ENCODE measurements around the gene LONP2. TPM values are rescaled to one million over a fixed set of nuclear protein-coding genes. Genes with fewer than 3 reads are reported as not detected.

LONP2 gene
- total and polyA plus RNA-seq, 9 donors: 30.0 to 101 (median 75.7) TPM

GRCh38 chr16:48269011-48269410 is 24.9 kb downstream of the LONP2 start:
- no peaks in the 10 kb centered on the region for H3K36me3 ChIP-seq
- no peaks in the 10 kb centered on the region for H3K27me3 ChIP-seq
- no peaks in the 10 kb centered on the region for H3K4me1 ChIP-seq (ENCODE audit: insufficient read depth)
- no peaks in the 10 kb centered on the region for H3K9me3 ChIP-seq
- H3K27ac ChIP-seq: no peak overlapping the region
- intact Hi-C loops (cut with DNase I): no loop called here
- H3K4me3 ChIP-seq: no peak overlapping the region
- no peak for DNase-seq
- TF ChIP-seq CTCF (IDR thresholded peaks at IDR 0.05) (no peak), POLR2A (IDR thresholded peaks at IDR 0.05) (no peak), EP300 (IDR thresholded peaks at IDR 0.05) (no peak)

DNA sequence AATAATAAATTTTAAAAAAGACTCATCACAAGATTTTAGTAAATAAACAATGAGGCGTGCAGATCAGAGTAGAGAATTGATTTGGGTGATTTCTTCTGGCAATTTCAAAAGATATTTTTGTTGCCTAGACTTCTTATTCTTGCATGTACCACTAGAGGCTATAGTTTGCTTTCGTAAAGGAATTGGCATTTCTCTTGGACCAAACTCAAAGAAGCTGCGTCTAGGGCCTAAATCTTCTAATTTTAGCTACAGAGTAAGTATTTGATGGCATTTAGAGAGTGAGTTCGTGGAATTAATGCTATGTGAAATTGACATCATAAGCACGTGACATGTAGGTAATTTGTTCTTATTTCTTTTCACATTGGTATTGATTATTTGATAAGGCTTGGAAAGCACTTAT is 27.6 kb downstream of the LONP2 start:
- intact Hi-C loops (cut with DNase I): no loop called here
- H3K36me3 ChIP-seq: no peaks in the 10 kb centered on the region

GRCh38 chr16:48272837-48273421 is 28.8 kb downstream of the LONP2 start:
- DNase-seq: peak in 3 of 5 donors; percentile 17 to 26 (median 18)
- intact Hi-C loops (cut with DNase I): no loop called here
- H3K36me3 ChIP-seq: no peaks in the 10 kb centered on the region
- no peaks in the 10 kb centered on the region for H3K4me1 ChIP-seq (ENCODE audit: insufficient read depth)
- no peak for TF ChIP-seq EP300 (IDR thresholded peaks at IDR 0.05)
- no peak for TF ChIP-seq POLR2A (IDR thresholded peaks at IDR 0.05)
- no peak for TF ChIP-seq CTCF (IDR thresholded peaks at IDR 0.05)
- 30 to 66% (median 42%) methylated on average over 8 of the region's 8 CpGs for WGBS, 3 donors
- H3K9me3 ChIP-seq: no peaks in the 10 kb centered on the region
- peak overlapping the region in 1 of 2 donors; percentile 64 for H3K27ac ChIP-seq
- no peaks in the 10 kb centered on the region for H3K27me3 ChIP-seq
- no peak overlapping the region for H3K4me3 ChIP-seq

More for the DNA sequence above, 27.6 kb downstream of the LONP2 start:
- H3K9me3 ChIP-seq: no peaks in the 10 kb centered on the region
- no peak for DNase-seq
- no peaks in the 10 kb centered on the region for H3K27me3 ChIP-seq
- no peak for TF ChIP-seq EP300 (IDR thresholded peaks at IDR 0.05)
- no peak for TF ChIP-seq POLR2A (IDR thresholded peaks at IDR 0.05)
- no peak for TF ChIP-seq CTCF (IDR thresholded peaks at IDR 0.05)
- H3K4me3 ChIP-seq: no peak overlapping the region
- H3K4me1 ChIP-seq (ENCODE audit: insufficient read depth): no peaks in the 10 kb centered on the region
- no peak overlapping the region for H3K27ac ChIP-seq
- 65 to 73% (median 70%) methylated on average over 5 of the region's 5 CpGs for WGBS, 3 donors

DNA sequence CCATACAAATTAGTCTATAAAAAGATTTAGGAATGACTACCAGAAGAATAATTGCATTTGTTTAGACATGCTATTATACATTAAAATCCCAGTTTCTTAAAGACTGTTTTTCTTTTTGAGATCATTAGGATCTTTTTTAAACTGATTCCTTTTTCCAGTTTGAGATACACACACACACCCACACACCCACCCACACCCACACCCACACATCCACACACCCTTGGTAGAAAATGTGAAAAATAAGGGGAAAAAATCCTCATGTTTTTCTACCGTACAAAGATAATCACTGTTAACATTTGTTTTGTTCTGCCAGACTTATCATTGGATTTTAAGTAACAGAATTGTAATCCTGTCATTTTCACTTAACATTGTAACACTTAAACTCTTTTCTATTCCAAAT is 30.4 kb downstream of the LONP2 start:
- no peak for TF ChIP-seq CTCF (IDR thresholded peaks at IDR 0.05)
- no peak for TF ChIP-seq EP300 (IDR thresholded peaks at IDR 0.05)
- TF ChIP-seq POLR2A (IDR thresholded peaks at IDR 0.05): no peak
- Histone ChIP-seq H3K4me3 (no peak overlapping the region), H3K27me3 (no peaks in the 10 kb centered on the region), H3K4me1 (ENCODE audit: insufficient read depth) (peaks cover 4% of the 10 kb centered on the region), H3K9me3 (no peaks in the 10 kb centered on the region), H3K36me3 (no peaks in the 10 kb centered on the region), H3K27ac (no peak overlapping the region)
- WGBS, 3 donors: 70 to 79% (median 73%) methylated on average over 1 of the region's 1 CpG
- intact Hi-C loops (cut with DNase I): no loop called here
- no peak for DNase-seq
